Putamen (tissue), 1 donor: ENCODE data around the gene TSPYL2.

Experiments
- DNase-seq: peaks from one replicate; pipeline ENCODE4 v3.0.0-alpha.2; 2016; ENCODE audit warnings: low spot score

TSPYL2 gene

DNA sequence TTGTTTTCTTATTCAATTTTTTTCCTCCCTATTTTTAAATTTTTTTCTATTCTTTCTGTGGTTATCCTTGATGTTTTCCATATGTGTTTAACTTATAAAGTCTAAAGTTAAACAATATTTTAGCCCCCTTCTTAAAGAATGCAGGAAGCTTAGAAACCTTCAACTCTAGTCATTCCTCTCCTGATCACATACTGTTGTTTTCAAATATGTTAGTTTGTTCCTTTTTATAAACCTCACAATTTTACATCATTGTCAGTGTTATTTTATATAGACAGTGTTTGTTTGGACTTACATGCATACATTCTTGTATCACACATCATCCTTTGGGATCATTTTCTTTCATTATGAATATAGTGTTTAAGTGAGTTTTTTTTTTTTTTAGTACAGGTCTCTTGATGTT, 43.3 kb downstream of the TSPYL2 start:
- no peak for DNase-seq

DNA sequence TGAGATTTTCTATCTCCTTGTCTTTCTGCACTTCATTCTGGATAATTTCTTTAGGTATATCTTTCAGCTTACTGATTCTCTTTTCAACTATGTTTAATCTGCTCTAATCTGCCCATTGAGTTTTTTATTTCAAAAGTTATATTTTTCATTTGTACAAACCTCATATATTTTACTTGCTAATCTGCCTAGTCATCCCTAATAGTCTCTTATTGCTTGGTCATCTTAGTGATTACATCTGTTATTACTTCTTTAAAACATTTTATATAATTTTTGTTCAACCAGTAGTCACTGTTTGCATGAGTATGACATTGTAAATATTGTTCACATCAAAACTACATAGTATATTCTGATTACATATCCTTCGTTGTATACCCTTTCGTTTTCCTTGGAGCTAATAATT, 44.2 kb downstream of the TSPYL2 start:
- no peak for DNase-seq

DNA sequence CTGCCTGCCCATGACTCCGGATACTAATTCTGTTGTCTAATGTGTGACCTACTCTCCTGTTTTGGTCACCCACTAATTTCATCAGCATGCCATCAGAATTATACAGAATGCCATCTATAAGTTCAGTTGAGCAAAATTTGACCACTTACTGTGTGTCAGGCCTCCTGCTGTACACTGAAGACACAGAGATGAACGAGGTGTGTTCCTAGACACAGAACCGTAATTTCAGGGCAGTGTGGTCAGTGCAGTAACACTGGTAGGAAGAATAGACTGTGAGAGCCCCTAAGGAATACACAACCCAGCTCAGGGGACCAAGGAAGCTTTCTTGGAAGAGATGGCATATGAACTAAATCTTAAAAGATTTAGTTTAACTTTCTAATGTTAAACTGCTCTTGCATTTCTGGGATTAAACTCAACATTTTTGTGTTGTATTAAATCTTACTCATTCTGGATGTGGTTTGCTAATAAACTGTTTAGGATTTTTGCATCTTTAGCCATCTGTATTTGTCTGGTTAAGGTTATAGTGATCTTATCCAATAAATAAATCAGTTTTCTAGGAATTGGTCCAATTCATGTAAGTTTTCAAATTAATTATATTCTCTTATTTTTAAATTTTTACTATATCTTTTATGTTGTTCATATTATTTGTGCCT, 46.1 kb downstream of the TSPYL2 start:
- DNase-seq, result no peak

DNA sequence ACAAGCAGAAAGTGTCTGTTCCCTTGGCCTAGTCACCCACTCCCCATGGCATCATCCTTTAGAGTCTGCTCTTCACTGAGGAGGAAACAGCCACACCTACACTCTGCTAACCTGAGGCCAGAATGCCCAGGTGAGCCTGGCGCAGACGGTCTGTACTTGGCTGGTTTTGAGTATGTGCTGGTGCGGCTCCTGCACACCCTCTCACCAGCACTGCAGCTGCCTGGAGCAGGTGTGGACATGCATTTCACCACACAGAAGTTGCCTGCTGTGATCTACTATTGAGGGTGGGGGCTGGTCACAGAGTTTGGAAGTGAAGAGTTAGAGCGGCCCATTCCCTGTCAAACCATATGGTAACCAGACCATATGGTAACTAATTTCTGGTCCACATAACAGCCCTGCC, 51.2 kb downstream of the TSPYL2 start:
- DNase-seq, result no peak

DNA sequence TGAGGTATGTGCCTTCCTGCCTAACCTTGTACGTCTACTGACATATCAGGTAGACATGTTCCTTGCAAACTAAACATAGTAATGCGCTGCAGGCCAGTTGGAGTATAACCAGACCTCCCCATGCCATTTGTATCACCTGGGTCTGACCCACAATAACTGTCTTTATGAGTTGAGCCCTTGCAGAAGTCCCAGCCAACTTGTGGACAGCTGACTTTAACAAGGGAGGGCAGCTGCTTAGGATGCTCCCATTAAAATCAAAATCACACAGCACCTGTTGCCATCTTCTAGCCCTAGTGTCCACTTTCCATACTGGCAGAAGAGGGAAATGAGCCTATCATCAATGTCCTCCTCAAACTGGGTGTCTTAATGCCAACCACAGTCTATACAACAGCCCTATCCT, 53.4 kb downstream of the TSPYL2 start:
- no peak for DNase-seq
